ENCODE measurements around the gene PHF21A.

DNA sequence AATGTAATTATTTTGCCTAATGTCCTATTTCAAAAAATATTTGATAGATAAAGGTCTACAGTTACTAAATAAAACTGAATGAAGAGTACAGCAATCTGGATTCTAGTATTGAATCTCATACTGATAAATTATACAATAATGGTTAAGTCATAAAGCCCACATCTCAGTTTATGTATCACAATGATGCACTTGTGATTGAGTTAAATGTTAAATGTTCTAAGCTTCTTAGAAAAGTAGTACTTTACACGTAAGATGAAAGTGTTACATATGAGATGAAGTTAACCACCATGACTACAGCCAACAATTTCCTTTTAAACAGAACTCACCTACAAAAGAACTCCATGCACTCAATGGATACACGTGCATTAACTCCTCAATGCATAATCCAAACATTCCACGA is 51.7 kb downstream of the PHF21A start:
- TF ChIP-seq, protein P1, sequence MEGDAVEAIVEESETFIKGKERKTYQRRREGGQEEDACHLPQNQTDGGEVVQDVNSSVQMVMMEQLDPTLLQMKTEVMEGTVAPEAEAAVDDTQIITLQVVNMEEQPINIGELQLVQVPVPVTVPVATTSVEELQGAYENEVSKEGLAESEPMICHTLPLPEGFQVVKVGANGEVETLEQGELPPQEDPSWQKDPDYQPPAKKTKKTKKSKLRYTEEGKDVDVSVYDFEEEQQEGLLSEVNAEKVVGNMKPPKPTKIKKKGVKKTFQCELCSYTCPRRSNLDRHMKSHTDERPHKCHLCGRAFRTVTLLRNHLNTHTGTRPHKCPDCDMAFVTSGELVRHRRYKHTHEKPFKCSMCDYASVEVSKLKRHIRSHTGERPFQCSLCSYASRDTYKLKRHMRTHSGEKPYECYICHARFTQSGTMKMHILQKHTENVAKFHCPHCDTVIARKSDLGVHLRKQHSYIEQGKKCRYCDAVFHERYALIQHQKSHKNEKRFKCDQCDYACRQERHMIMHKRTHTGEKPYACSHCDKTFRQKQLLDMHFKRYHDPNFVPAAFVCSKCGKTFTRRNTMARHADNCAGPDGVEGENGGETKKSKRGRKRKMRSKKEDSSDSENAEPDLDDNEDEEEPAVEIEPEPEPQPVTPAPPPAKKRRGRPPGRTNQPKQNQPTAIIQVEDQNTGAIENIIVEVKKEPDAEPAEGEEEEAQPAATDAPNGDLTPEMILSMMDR (IDR thresholded peaks at IDR 0.05) = no peak
- TF ChIP-seq POLR2A (IDR thresholded peaks at IDR 0.05) (no peak), POLR2AphosphoS5 (IDR thresholded peaks at IDR 0.05) (no peak)
